HepG2 (cell line): Measurements from ENCODE around the gene XPO1. TPM values are rescaled to one million over a fixed set of nuclear protein-coding genes. Genes with fewer than 3 reads are reported as not detected.

Experiments
- ATAC-seq: fragments of 200-7000 bp; cut with Tn5 transposase; 3 replicates; pipeline ENCODE4 v1.9.1; 2020; ENCODE audit warnings: mild to moderate bottlenecking, moderate library complexity
- BruUV-seq: library from RNA; stranded (reverse); fragments of 400-500 nt; replicated peaks from 2 replicates; lab custom pipeline; 2021; lab: Mats Ljungman, UMichigan
- CTCF ChIA-PET: fragments of 300-600 bp; formaldehyde crosslinking; extraction: SDS; loops from one replicate; lab custom pipeline; 2021; ENCODE audit warnings: low total read pairs, inconsistent platforms, low intra/inter-chr PET ratio; lab: Yijun Ruan, JAX
- POLR2A ChIA-PET: fragments of 350-600 bp; sonication (Branson Sonifier 250); formaldehyde crosslinking; loops from one replicate; lab custom pipeline; 2020; ENCODE audit warnings: antibody characterized with exemption, inconsistent platforms; lab: Yijun Ruan, JAX
- DNase-seq: peaks from one replicate; pipeline ENCODE4 v3.0.0-alpha.2; 2015; ENCODE audit warnings: low spot score
- FAIRE-seq: peaks from 3 replicates; lab custom pipeline; 2011; peaks lifted over from hg19 to GRCh38; lab: Jason Lieb, UNC
- H2AFZ ChIP-seq: one replicate; pipeline ENCODE4 v1.6.1; 2011; ENCODE audit warnings: low read length, inconsistent platforms
- H3K27ac ChIP-seq: fragments of 300-600 bp; 3 replicates; pipeline ENCODE4 v1.8.0; 2011; ENCODE audit warnings: mixed run types, mild to moderate bottlenecking, mixed read lengths, low read length, inconsistent platforms; ENCODE audit not compliant: insufficient read depth; ENCODE audit errors: extremely low read length
- H3K27me3 ChIP-seq, 2 experiments: fragments of 200-600 bp in 1 of 2; 2 replicates in 1 of 2; 3 replicates in 1 of 2; pipeline versions ENCODE4 v1.6.0 to v1.8.0; 2011; ENCODE audit warnings: low read length in 2 of 2, mild to moderate bottlenecking in 2 of 2, moderate library complexity in 2 of 2, inconsistent platforms in 1 of 2; ENCODE audit not compliant: insufficient read depth in 2 of 2, control insufficient read depth in 1 of 2
- H3K36me3 ChIP-seq, 2 experiments: fragments of 200-600 bp in 1 of 2; replicated peaks in 1 of 2; 2 replicates in 1 of 2; 3 replicates in 1 of 2; pipeline versions ENCODE4 v1.5.1 to v1.8.0; 2011; ENCODE audit warnings: low read length in 2 of 2, inconsistent platforms in 1 of 2; ENCODE audit not compliant: insufficient read depth in 2 of 2, control insufficient read depth in 1 of 2
- H3K4me1 ChIP-seq: 2 replicates; pipeline ENCODE4 v1.5.1; 2012; ENCODE audit warnings: low read length, inconsistent platforms; ENCODE audit not compliant: insufficient read depth
- H3K4me2 ChIP-seq: 2 replicates; pipeline ENCODE4 v1.6.0; 2011; ENCODE audit warnings: low read depth, low read length, inconsistent platforms
- H3K4me3 ChIP-seq, 3 experiments: fragments of 200-600 bp in 1 of 3; sonication (generic), shearing (Covaris generic) in 1 of 3; replicated peaks in 1 of 3; 2 replicates each; pipeline ENCODE4 v1.5.1; 2011 to 2016; ENCODE audit warnings: low read length in 3 of 3, inconsistent platforms in 2 of 3, low read depth in 2 of 3, mild to moderate bottlenecking in 2 of 3, control low read depth in 1 of 3, mixed read lengths in 1 of 3; ENCODE audit not compliant: insufficient read depth in 1 of 3
- H3K79me2 ChIP-seq: one replicate; pipeline ENCODE4 v1.6.1; 2011; ENCODE audit warnings: low read length, inconsistent platforms; ENCODE audit not compliant: insufficient read depth
- H3K9ac ChIP-seq: 2 replicates; pipeline ENCODE4 v1.6.0; 2011; ENCODE audit warnings: mild to moderate bottlenecking, low read depth, low read length, inconsistent platforms; ENCODE audit not compliant: insufficient read depth
- H3K9me3 ChIP-seq: 2 replicates; pipeline ENCODE4 v1.5.1; 2012; ENCODE audit warnings: mild to moderate bottlenecking, low read length
- H4K20me1 ChIP-seq: 2 replicates; pipeline ENCODE4 v1.6.0; 2011; ENCODE audit warnings: inconsistent platforms, mild to moderate bottlenecking, low read length, moderate library complexity; ENCODE audit not compliant: insufficient read depth
- ZNF121 ChIP-seq: sonication (generic); formaldehyde crosslinking; IDR thresholded peaks from 2 replicates; pipeline ENCODE4 v1.5.0; 2020; ENCODE audit warnings: mild to moderate bottlenecking, missing genetic modification reagents
- ZNF605 ChIP-seq: sonication (generic); formaldehyde crosslinking; IDR thresholded peaks from 2 replicates; pipeline ENCODE4 v1.8.0; 2022; ENCODE audit warnings: mild to moderate bottlenecking, missing genetic modification reagents
- ZNF770 ChIP-seq: sonication (generic); formaldehyde crosslinking; IDR thresholded peaks from 2 replicates; pipeline ENCODE4 v1.5.0; 2020; ENCODE audit warnings: mild to moderate bottlenecking, missing genetic modification reagents
- ZXDC ChIP-seq: sonication (generic); formaldehyde crosslinking; IDR thresholded peaks from 2 replicates; pipeline ENCODE4 v1.5.0; 2020; ENCODE audit warnings: mild to moderate bottlenecking, missing genetic modification reagents
- WGBS: methylation state at CpG from one replicate; pipeline ENCODE4 v1.1.6; 2017; ENCODE audit warnings: low lambda C conversion rate; 5-methylcytosine and 5-hydroxymethylcytosine counted together
- in situ Hi-C: cut with HindIII; loops from 2 replicates; pipeline ENCODE4 v1.10.0; 2017; ENCODE audit warnings: low pct_unique_long_range_greater_than_20kb; ENCODE audit not compliant: extremely low pct_ligation_motif_present
- intact Hi-C: fragments of 100-400 bp; cut with micrococcal nuclease; formaldehyde crosslinking; loops from one replicate; pipeline ENCODE4 v1.10.0; 2022; ENCODE audit not compliant: unreplicated experiment
- polyA plus RNA-seq, 8 experiments: library from polyadenylated mRNA; depleted of rRNA in 3 of 8; stranded (reverse) in 7 of 8; unstranded in 1 of 8; fragments of >200 nt; fragmentation: Illumina TruSeq in 4 of 8; extraction: Trizol in 4 of 8; gene quantifications; 2 replicates each; pipeline versions ENCODE4 v1.2.1 to v1.2.3, GENCODE V29; 2011 to 2016; ENCODE audit warnings: low read depth in 4 of 8, missing spikeins in 1 of 8, mixed read lengths in 1 of 8; ENCODE audit not compliant: insufficient read depth in 1 of 8
- total RNA-seq, 5 experiments: library from RNA; depleted of rRNA; stranded (reverse); fragments of >200 nt; fragmentation: Illumina TruSeq; extraction: Trizol; gene quantifications; 2 replicates each; pipeline ENCODE4 v1.2.3, GENCODE V29; 2016; ENCODE audit warnings: low read depth in 1 of 5

XPO1 gene
- total and polyA plus RNA-seq, 2 of the 13 experiments (the other 11 are each of a cell fraction or from before 2014, with no cell fraction given): 67.4 to 212 TPM

- BruUV-seq: no TSS peak
- Histone ChIP-seq H2AFZ (no peak overlapping the region), H3K4me3 (no peak overlapping the region), H3K27me3 (no peaks in the 10 kb centered on the region), H3K9ac (no peak overlapping the region), H3K4me2 (no peak overlapping the region), H3K9me3 (no peaks in the 10 kb centered on the region), H3K4me1 (peaks cover 92% of the 10 kb centered on the region), H3K27ac (no peak overlapping the region), H3K36me3 (peaks cover 0 to 3% of the 10 kb centered on the region in 2 experiments; a peak in 2 of 5 replicates), H3K79me2 (peaks cover 99% of the 10 kb centered on the region), H4K20me1 (peaks cover 41% of the 10 kb centered on the region)
- in situ Hi-C loops (no loop called here), intact Hi-C loops (no loop called here)
- no peak for FAIRE-seq
- TF ChIP-seq ZXDC (CRISPR knock-in tag) (no peak), ZNF770 (CRISPR knock-in tag) (peak; percentile 56), ZNF121 (CRISPR knock-in tag) (peak; percentile 56; the same call in 1 of the 2 replicates), ZNF605 (CRISPR knock-in tag) (no peak)
- DNase-seq: no peak
- ChIA-PET CTCF (no interaction called here), POLR2A (interaction anchor here (1.5 to 1.8 kb wide), 2 partner anchors 9 to 77 kb away, joined by 5 to 6 read pairs; partner anchors contain the start of gene XPO1)
- WGBS: 91% methylated on average over 2 of the region's 2 CpGs
- ATAC-seq: no peak
These were observed 76.8 kb downstream of the XPO1 start for GRCh38 chr2:61461404-61461803.
